GM18907 (cell line): ENCODE data around the gene ATG101.
"Not testable (repeated sequence)": the region's sequence is repeated elsewhere in the genome, so short reads cannot be mapped to it uniquely, and the experiment has no call there.

ENCODE experiments used
- ATAC-seq: cut with Tn5 transposase; IDR thresholded peaks from one replicate; pipeline ENCODE4 v1.9.1; 2021; ENCODE audit warnings: mild to moderate bottlenecking, moderate library complexity; ENCODE audit not compliant: unreplicated experiment

Gene ATG101

GRCh38 chr12:52096332-52097044, 26.7 kb downstream of the ATG101 start:
- ATAC-seq = no peak

GRCh38 chr12:52097045-52097666, 27.4 kb downstream of the ATG101 start:
- no peak for ATAC-seq

GRCh38 chr12:52104431-52105089, 34.8 kb downstream of the ATG101 start:
- ATAC-seq = not testable (repeated sequence)

- not testable (repeated sequence) for ATAC-seq
Observed at GRCh38 chr12:52116222-52117125, 46.7 kb downstream of the ATG101 start.

DNA sequence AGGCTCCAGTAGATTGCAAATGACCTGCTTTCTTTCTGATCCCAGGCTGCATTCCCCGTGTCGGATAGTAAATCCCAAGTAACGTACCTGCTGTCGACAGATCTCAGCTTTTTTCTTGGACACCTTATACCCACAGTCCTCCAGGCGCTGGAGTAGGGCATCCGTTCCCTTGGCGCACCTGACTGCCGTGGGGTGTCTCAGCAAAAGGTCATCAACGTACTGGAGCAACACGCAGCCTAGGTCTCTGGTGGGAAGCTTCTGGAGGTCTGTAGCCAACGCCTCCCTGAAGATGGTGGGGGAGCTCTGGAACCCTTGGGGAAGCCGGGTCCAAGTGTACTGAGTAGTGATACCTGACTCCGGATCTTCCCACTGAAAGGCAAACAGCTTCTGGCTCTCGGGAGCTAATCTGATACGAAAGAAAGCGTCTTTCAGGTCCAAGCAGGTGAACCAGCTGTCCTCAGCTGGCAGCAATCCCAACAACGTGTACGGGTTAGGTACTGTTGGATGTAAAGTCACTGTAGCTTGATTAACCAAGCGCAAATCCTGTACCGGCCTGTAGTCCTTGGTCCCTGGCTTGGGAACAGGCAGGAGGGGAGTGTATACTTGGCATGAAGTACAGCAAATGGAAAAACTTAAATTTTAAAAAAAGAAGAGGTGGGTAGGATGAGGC, 48.2 kb downstream of the ATG101 start:
- ATAC-seq = not testable (repeated sequence)

DNA sequence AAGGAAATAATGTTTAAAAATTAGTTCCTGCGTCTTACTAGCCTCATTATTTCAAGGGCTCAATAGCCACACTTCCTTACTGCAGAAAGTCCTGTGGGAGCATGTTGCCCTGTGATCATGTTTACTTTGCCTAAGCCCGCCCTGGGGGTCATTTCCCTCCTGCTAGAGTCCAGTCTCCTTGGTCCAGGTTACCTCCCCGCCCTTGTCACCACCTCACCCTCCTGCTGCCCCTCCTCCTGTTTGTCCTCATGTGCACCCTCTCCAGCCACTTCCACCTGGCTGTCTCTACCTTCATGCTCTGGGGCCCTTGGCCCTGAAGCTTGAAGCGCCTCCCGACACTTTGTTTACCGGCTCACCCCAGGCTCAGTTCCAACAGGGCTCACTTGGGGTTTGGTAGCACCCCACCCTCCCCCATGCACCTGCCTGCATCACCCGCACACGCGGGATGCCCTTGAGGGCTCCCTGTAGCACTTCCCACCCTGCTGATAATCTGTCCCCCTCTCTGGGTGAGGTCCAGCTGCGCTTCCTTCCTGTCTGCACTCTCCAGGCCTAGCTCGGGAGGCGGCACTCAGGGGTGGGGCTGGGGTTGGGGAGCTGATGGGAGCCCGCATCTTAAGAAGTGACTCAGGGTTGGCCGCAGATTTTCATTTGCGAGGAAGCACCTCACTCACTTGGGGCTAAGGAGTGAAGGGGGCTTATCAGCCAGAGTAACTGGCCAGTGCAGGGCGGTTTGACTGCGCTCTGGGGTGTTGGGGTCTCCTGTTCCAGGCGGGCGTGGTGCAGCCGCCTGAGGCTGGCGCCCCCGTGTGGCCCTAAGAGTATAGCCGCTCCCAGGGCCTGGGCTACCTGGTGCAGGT, 49.8 kb downstream of the ATG101 start:
- ATAC-seq = peak; percentile 30

GRCh38 chr12:52120951-52121823, 51.4 kb downstream of the ATG101 start:
- ATAC-seq = no peak

DNA sequence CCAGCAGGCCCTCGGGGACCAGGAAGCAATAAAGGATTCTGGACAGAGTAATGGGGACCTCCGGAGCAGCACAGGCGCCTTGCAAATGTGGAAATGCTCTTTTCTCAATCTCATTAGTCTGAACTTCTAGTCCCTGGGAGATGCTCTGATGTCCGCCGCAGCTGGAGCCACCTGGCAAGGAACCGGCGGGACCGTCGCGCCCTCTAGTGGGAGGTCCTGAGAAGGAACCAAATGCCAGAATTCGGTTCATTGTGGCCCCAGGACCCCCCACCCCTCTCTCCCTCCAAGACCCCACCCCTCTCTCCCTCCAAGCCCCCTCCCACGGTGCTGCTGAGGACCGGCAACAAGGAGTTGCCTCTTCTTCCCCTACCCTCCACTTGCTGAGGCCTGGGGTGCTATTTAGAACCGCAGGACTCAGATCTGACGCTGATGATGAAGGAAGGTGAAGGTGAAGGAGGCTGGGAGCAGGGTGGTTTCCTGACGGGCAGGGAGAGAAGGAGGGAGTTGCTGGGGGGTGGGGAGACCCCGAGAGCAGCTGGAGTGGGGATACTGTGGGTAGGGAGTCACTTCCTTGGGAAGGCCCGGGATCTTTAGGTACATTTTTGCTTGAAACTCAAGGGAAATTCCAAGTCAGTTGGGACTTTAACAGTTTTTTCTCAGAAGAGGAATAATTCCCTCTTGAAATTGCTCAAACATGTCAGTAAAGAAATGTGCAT, 52.2 kb downstream of the ATG101 start:
- ATAC-seq = no peak

- no peak for ATAC-seq
Observed at GRCh38 chr12:52122540-52122871, 52.7 kb downstream of the ATG101 start.

- no peak for ATAC-seq
Observed at GRCh38 chr12:52122904-52123303, 53.1 kb downstream of the ATG101 start.

DNA sequence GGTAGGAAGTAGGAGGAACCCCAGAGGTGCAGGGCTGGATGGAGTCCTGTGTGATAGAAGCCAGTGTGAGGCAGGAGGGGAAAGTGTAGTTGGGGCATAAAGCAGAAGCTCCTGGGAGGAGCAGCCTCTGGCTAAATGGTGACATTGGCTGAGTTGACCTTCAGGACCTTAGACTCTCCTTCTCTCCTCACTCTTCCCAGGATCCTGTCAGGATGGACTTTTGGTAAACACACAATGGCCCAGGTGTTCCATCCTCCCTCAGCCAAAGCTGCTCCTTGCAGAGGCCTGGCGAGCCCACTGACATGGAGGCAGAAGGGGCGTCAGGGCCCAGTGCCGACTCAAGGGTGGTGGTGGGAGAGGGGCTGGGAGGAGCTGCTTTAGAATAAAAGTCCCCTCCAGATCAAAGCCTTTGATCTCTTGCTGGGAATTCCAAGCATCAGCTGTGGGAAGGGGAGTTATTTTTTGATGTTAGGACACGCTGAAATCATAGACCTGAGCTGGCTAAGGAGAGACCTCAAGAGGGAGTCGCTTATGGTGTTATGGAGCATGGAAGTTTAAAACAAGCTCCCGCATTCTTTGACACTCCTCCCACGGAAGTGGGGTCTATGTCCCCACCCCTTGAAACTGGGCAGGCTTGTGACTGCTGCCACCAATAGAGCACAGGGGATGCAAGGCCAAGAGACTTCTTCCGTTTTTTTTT, 53.9 kb downstream of the ATG101 start:
- no peak for ATAC-seq

DNA sequence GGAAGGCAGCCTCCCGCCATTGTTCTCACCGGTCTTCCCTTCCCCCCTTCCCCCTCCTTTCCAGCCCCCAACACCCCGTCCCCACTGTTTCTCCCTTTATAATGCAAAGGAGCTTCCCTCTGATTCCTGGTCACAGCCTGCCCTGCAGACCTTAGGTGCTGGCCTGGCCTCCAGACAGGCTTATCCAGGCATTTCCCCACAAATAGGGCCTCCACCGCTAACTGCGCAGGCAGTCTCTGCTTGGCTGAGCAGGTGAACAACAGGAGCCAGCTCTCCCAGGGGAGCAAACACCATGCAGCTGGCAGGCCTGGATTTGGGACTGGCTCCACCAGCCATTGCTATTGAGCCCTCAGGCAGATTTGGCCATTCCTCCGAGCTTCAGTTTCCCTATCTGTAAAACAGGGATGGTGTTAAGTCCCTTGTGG, 55.7 kb downstream of the ATG101 start:
- no peak for ATAC-seq

GRCh38 chr12:52126050-52126604, 56.3 kb downstream of the ATG101 start:
- no peak for ATAC-seq
